Daoy (cell line): ENCODE data around the gene B3GALT6. TPM values are rescaled to one million over a fixed set of nuclear protein-coding genes. Genes with fewer than 3 reads are reported as not detected.
A peak's percentile ranks its signal among the peaks of the same experiment; 100 is the strongest.

Experiments
- DNase-seq: peaks from one replicate; pipeline ENCODE4 v3.0.0-alpha.2; 2015; ENCODE audit warnings: low read depth
- total RNA-seq: library from RNA; depleted of rRNA; stranded (reverse); fragments of >200 nt; shearing (Covaris generic); gene quantifications from 2 replicates; pipeline ENCODE4 v1.2.3, GENCODE V29; 2014

B3GALT6 gene
- total RNA-seq, 1 experiment from 2014 or later = 44.5 TPM

DNA sequence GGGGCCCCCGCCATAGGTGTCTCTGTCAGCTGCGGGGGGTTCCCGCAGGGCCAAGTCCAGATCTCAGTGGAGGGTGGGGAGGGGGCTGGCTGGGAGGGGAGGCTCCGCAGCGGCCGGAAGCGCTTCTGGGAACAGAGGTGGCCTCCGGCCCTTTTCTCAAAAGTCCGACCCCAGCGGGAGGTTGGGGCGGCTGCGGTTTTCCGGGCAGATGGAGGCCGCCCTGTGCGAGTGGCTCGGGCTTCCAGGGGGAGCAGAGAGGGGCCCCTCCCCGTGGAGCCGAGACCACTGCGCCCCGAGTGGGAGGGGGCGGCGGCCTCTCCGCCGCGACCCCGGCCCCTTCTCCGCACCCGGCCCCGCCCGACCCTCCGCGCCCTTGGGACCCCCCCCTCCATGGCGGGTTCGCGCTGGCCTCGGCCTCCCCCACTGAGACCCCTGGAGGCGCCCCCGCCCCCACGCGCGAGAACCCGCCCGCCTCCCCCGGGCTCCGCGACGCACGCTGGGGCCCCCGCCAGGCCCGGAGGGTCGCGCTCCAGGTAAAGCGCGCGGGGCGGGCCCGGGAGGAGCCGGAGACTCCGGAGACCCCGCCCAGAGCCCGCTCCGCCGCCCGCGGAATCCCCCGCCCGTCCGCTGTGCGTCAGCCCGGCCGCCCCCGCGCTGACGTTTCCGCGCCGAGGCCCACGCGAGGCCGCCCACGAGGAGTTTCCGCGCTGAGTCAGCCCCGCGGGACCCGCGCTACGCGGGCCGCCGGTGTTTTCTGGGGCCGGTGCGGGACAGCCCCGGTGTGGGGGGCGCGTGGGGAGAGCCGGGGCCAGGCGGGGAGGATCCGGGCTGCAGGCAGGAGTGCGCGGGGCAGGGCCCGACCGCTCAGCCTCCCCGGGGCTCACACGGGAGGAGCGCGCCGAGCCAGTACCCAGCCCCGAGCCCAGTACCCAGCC is 30.9 kb upstream of the B3GALT6 start:
- DNase-seq = peak; percentile 56

DNA sequence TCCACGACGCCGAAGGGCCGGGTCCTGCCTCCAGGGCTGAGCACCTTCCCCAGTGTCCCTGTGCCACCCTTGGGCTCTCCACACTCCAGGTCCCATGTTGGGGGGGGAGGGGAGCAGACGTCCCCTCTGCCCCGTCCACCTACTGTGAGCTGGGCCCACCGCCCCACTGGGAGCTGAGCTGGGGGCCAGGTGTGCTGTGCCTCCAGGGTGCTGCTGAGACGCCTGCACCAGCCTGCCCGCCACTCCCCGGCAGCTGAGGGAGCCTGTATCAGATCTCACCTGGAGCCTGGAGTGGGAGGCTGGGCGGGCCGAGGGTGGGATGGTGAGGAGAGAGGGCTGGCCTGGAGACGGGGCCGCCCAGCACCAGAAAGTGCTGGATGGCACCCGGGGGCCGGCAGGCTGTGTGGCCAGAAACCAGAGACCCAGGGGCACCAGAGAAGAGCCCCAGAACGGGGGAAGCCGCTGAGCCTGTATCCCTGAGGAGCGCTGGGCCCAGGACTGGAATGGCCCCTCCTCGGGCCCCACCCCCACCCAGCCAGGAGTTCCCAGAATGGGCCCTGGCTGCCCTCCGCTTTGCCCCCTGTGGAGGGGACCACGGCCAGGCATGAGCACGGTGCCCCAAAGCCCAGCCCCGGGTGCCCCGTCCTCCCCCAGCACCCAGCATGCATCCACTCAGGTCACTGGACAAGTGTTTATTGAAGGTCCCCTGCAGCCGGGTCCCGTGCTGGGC is 29.0 kb upstream of the B3GALT6 start:
- no peak for DNase-seq

DNA sequence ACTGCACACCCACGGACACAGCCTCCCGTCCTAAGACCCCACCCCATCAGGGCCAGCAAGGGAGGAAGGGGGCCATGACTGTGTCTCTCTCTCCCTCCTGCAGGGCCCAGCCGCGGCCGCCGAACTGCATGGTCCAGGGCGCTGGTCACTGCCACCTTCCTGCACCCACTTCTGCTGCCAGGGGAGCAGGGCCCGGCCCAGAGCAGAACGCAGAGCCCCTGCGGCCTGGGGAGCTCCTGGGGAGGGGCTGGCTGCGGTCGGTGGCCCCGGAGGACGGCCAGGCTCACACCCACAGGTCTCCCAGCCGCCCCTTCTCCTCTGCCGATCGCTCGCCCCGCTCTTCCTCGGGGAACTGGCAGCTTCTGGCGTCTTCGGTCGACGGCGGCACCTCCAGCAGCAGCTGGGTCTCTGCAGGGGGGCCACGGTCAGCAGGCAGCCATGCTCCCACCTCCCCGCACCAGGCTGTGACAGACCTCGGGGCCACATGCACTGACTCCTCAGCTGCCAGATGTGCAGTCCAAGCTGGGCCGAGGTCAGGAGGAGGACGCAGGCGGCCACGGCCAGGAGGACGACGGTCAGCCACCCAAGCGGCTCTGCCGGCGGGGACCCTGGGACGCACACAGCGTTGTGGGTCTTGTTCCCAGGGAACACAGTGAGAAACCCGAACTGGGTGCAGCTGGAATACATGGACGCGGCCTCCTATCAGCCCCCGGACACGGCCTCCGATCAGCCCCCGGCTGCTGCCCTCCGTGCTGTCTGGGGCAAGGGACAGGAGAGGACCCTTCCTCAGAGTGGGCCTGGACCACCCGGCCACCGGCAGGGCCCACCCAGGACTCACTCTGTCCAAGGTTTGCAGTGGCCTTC is 28.2 kb upstream of the B3GALT6 start:
- no peak for DNase-seq

DNA sequence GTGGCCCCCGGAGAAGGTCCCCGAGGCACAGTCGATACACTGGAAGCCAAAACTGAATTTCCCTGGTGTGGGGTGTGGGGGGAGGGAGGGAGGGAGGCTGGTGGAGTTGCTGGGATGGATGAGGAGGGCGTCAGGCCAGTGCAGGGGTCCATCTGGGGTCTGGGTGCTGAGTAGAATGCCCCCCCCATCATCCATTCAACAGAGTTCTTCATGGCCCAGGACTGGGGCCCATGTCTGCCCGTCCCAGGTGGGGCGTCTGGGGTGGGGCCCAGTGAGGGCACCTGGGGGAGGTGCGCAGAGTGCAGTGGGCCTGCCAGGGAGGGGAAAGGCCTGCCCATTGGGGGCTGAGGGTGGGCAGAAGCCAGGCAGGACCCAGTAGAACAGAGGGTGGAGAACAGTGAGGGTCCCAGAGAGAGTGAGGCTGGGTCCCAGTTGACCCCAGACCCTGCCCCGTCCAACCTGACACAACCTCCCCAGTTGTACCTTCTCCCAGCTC is 27.6 kb upstream of the B3GALT6 start:
- no peak for DNase-seq

DNA sequence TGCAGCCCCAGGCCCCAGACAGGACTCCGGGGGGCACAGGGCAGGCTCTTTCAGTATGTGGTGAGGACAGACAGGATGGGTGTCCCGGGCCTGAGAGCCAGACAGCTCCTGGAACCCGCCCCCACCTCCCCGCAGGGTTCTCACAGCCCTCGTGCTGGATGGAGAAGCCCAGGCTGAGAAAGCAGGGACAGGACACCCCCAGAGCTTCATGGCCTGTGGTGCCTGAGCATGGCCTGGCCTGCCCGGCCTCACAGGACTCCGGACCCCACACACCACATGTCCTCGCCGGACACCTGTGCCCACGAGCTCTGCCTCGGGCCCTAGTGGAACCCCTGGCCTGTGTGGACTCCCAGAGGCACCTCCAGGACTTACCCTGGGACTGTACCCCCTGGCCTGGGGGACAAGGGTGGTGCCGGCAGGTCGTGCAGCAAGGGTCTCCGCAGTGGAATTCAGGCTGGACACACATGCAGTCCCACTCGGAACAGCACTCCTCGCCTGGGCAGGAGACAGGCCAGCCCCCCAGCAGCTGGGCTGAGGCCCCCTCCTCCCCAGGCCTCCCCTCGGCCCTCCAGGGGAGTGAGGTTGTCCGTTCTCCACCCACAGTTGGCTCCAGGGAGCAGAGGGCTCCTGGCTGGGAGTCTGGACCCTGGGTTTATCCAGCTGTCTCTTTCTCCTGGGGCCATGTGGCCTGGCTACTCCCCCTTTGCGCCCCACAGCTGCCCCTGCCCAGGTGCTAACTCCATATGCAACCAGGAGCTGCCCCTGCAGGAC is 26.9 kb upstream of the B3GALT6 start:
- no peak for DNase-seq

DNA sequence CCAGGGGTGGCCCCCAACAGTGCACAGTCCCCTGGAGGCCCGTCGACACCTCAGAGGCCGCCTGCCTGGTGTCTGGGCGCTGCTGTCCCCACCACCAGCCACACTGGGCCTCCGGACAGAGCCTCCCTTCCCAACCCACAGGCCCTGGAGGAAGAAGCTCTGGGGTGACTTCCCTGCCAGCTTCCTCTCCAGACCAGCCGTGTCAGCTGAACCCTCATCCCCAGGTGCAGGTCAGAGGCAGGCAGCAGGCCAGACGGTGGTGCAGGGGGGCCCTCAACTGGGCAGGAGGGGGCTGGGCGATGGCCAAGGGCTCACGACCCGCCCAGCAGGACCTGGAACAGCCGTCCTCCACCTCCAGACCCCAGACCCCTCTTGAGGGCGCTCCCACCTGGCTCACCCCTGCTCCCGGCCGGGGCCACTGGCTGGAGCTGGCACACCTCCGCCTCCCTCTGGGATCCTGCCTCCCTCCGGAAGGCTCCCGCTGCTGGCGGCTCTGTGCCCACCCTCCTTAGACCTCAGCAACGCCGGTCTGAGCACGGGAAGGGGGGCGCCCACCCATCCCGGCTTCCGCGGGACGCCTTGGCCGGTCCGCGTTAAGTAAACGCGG is 26.2 kb upstream of the B3GALT6 start:
- no peak for DNase-seq

DNA sequence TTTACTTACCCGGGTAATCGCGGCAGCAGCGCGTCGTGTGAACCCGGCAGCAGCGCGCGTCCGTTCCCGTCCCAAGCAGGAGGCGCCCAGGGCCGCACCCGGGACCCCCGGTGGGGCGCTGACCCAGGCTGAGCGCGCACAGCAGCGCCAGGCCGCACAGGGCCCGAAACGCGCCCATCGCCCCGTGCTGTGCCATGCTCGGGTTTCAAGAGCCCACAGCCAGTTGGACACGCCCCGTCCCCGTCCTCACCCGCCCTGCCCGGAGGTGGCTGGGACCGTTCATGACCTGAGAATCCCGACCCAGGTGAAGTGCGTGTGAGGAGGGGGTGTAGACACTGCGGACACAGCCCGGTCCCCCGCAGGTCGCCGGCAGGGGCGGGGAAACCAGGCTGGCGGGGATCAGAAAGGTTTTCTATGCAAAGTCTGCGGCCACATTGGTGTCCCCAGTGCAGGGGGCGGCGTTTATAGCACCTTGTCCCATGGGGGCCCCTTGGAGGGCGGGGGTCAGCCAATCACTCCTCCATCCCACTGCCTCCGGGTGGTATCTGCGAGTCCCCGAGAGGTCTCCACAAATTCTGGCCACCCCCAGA is 25.6 kb upstream of the B3GALT6 start, which contains the start of gene TNFRSF18:
Gene TNFRSF18, minus strand, starts transcription at position 217 of the 590 bp plus-strand sequence. Its CDS starts 21 bp downstream, at position 196.
- no peak for DNase-seq

DNA sequence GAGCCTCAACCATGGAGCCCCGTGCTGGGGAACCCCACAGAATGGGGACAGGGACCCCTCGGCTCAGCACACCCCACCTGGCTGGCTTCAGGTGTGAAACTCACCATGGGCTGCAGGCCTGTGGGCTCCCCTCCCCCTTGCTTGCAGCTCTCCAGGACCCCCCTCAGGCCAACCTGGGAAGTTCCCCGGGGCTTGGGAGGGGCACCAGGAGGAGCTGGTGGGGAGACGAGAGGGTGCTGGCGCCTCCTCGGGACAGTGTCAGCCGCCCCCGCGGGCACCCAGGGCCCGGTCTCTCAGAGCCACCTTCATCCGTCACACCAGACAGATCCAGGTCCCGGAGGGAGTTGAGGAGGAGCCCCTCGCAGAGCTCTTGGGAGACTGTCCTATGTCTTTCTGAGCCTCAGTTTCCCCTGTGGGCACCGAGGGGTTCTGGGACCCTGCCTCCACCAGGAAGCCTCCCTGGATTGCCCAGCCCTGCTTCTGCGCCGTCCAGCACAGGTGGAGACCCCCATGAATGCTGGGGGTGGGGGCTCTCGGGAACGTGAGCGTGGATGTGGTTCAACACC is 25.0 kb upstream of the B3GALT6 start:
- no peak for DNase-seq

DNA sequence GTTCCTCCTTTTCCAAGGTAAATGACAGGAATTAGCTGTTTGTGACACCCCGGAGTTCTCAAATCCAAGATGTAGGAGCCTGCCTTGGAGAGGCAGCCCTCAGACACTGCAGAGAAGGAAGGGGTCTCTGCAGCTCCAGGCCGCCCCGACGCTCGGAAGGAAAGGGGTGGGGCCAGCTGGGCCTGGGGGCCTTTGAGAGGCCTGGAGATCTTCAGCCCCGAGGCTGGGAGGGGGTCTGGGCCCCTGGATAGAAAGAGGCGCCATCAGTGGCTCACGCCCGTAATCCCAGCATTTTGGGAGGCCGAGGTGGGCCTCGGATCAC is 24.5 kb upstream of the B3GALT6 start:
- no peak for DNase-seq

DNA sequence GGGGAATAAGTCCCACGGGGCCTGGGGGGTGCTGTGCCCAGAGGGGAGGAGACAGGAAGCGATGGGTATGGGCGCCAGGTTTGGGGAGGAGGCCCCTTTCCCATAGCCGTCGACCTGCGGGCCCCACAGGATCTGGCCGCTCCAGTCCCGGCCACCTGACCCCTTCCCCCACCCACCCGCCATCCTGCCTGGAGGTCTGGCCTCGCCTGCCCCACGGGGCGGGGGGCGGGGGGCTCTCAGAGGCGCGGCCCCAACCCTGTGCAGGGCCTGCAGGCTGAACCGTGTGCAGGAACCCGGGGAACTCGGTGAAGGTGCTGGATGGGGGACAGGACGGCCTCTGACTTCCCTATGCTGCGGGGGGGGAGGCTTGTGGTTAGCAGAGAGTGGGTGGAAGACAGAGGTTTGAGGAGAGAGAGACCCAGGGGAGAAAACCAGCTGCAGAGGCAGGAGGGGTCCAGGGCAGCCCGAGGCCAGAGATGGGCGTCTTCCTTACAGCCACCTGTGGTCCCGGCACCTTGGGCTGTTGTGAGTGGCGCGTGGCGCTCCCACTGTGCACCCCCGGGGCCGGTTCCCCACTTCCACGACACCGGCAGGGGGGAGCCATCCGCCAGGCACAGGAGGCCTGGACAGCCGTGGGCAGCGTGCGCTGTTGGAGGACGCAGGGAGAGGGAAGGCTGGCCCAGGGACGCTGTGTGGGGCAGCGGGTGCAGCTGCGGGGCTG is 23.2 kb upstream of the B3GALT6 start:
- DNase-seq = peak; percentile 54

DNA sequence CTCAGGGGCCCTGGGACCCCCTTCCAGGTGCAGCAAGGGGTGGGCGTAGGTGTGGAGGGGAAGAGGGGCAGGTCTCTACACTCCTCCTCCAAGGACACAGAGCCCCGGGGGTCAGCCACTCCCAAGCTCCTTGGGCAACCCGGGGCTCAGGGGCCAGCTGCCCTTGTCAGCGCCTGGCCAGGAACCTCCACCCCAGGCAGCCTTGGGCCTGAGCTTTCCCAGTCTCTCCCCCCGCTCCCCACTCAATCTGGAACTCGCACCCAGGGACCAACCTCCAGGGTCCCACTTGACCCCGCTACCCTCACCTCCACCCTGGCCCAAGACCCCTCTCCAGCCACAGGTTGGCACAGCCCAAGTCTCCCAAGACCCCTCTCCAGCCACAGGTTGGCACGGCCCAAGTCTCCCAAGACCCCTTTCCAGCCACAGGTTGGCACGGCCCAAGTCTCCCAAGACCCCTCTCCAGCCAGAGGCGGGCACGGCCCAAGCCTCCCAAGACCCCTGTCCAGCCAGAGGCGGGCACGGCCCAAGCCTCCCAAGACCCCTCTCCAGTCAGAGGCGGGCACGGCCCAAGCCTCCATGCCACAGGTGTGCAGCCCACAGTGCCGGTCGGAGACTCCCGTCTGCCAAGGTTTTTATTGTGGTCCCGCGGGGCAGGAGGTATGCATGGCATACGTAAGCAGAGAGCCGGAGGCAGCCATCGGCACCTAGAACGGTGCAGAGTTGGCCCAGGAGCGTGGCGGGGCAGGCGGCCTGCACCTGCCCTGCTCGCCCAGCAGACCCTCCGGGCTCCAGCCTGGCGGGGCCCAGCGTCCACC is 21.1 kb upstream of the B3GALT6 start:
- no peak for DNase-seq

DNA sequence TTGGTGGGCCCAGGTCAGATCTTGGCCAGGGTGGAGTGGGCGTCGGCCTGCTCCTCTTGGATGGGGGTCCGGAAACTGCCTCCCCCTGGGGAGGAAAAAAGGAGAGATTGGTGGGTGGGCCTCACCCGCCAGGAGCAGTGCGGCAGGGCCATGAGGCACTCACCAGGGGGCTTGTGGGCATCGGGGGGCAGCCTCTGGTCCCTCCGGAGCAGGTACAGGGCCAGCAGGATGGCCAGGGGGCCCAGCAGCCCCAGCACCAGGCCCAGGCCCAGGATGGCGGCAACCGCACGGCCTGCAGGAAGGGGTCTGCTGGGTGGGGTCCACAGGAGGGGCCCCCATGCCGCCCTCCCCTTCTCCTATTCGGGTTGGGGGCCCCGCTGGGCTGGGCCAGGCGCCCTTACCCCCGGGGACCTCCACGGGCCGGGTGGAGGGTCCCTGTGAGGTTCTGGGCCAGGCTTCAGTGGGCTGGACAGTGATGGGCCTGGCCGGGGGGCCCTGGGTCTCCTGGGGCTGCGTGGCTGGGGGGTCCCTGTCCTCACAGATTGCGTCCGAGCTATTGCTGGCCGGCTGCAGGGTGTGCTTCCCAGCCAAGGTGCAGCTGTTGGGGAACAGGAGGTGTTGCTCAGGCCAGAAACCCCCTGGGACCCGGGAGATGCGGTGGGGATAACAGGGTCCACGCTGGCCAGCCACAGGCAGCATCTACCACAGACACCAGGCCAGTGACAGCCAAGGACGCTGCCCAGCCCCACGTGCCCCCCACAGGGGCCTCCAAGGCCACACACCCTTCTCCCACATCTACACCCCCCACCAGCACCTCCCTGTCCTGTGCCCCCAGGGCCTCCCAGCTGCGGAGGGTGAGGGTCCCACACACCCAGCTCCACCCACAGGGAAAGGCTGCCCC is 20.2 kb upstream of the B3GALT6 start:
- no peak for DNase-seq

DNA sequence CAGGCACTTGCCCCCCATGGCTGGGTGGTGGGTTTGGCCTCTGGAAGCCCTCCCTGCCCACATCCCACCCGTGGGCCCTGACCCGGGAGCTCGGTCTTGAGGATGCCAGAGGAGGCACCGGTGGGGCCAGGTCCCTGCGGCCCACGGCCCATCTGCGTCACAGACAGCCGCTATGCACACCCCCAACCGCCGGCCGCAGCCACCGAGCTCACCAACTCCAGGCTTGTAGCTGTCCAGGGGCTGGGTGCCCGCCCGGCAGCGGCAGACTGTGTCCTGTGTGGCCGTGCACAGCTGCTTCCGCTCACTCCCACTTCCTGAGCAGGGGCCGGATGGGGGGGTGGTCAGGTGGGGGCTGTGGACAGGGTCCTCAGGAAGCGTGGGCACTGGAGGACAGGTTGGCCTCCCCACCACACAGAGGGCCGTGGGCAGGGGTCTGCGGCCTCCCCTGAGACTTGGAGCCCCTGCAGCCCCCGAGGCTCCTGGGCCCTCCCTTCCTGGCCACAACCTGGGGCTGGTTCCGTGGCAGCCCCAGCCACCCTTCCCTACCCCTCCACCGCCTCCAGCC is 19.2 kb upstream of the B3GALT6 start:
- DNase-seq = no peak

DNA sequence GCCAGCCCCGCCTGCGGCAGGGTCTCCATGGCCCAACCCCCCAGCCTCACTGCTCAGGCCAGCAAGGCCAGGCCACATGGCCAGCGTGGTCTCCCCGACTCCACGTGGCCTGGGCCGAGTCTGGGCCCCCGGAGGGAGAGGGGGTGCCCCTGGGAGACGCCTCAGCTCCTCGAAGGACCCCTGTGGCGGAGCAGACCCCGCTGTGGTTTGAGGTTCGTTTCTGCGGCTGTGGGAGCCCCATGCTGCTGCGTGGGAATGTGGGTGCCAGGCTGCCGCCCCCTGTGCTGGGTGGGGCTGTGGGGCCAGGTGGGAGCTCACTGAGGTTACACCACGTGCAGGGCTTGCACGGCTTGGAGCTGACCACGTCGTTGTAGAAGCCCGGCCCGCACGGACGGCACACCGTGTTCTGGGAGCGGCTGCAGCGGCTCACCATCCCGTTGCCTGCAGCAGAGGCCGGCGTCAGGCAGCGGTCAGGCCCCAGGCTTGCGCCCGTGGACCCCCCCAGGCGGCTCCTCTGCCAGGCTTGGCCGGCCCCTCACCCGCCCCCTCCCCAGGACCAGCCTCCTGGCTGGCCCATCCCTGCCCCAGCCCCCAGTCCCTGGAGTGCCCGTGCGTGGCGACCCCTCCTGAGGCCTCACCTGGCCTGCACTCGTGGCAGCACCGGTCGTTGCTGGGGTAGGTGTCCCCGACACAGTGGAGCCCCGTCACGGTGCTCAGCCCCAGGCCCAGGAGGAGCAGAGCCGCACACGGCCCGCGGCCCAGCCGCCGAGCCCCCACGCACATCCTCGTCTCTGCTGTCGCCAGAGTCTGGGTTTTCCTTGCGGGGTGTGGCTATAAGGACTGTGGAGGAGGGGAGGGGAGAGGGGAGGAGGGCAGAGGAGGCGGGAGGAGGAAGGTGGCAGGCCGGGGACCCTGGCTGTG is 18.4 kb upstream of the B3GALT6 start, which contains the start of gene TNFRSF4:
Gene TNFRSF4, minus strand, starts transcription at position 809 of the 921 bp plus-strand sequence. Its CDS starts 26 bp downstream, at position 783.
- DNase-seq = no peak

DNA sequence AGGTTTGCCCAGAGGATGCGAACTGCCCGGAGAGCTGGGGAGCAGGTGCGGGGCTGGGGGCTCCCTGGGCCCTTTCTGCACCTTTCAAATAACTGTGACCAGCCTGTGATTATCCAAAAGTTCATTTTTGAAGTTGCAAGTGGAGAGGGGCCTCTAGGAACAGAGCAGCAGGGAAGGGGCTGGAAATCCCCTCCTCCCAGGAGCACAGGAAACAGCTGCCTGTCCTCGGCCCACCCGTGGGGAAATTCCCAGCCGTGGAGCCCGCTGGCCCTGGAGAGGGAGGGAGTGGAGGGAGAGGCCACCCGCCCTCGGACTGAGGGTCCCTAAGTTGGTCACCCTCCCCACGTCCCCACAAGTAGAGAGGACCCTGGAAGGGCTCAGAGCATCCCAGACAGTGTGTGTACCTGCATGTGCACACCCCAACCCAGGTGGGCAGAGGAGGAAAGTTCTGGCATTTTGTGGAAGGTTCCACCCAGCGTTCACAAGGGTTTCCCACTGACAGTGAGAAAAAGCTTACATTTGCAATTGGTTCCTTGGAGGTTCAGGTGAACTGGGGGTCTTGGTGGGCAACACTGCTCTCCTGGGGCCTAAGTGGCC is 16.9 kb upstream of the B3GALT6 start:
- DNase-seq = no peak
